Peyer's patch (tissue), 4 donors: ENCODE results near the gene KCNMA1. TPM values are rescaled to one million over a fixed set of nuclear protein-coding genes. Genes with fewer than 3 reads are reported as not detected.

Experiments
- DNase-seq, 3 donors: peaks; one replicate each; pipeline ENCODE4 v3.0.0-alpha.2; 2017 to 2019
- H3K27ac ChIP-seq, 4 donors: fragments of 200-600 bp; sonication (generic); one replicate each; pipeline ENCODE4 v1.5.1; 2016 to 2019
- H3K27me3 ChIP-seq, 2 donors: fragments of 200-600 bp; sonication (generic); one replicate each; pipeline ENCODE4 v1.5.1; 2019
- H3K36me3 ChIP-seq, 3 donors: fragments of 200-600 bp; sonication (generic); one replicate each; pipeline ENCODE4 v1.5.1; 2016 to 2019
- H3K4me1 ChIP-seq, 4 donors: fragments of 200-600 bp; sonication (generic); one replicate each; pipeline ENCODE4 v1.5.1; 2016 to 2019
- H3K4me3 ChIP-seq, 4 donors: fragments of 200-600 bp; sonication (generic); 1 replicate in 3 of 4; 2 replicates in 1 of 4; pipeline ENCODE4 v1.5.1; 2016 to 2019; ENCODE audit warnings: mild to moderate bottlenecking in 1 of 4
- H3K9me3 ChIP-seq, 4 donors: fragments of 200-600 bp; sonication (generic); one replicate each; pipeline ENCODE4 v1.5.1; 2016 to 2019; ENCODE audit warnings: mild to moderate bottlenecking in 1 of 4
- POLR2A ChIP-seq, 2 donors: fragments of 450-650 bp; IDR thresholded peaks; one replicate each; pipeline ENCODE4 v1.5.1; 2017; ENCODE audit warnings: antibody characterized with exemption in 2 of 2, mild to moderate bottlenecking in 2 of 2, moderate library complexity in 2 of 2
- total RNA-seq, 4 donors: library from RNA; depleted of rRNA; stranded (reverse); fragments of >200 nt; gene quantifications; one replicate each; pipeline ENCODE4 v1.1.0, GENCODE V29; 2016
- TF ChIP-seq, protein P1 (sequence below), 6 experiments: fragments of 450-650 bp in 4 of 6; fragments of 200-600 bp in 2 of 6; sonication (generic) in 1 of 6; IDR thresholded peaks; one replicate each; pipeline ENCODE4 v1.5.1; 2017 to 2019; ENCODE audit warnings: antibody characterized with exemption in 6 of 6, mild to moderate bottlenecking in 3 of 6, moderate library complexity in 1 of 6

KCNMA1 gene
- total RNA-seq, 4 donors from 2014 or later, result 17.8 to 29.1 (median 23.9) TPM

DNA sequence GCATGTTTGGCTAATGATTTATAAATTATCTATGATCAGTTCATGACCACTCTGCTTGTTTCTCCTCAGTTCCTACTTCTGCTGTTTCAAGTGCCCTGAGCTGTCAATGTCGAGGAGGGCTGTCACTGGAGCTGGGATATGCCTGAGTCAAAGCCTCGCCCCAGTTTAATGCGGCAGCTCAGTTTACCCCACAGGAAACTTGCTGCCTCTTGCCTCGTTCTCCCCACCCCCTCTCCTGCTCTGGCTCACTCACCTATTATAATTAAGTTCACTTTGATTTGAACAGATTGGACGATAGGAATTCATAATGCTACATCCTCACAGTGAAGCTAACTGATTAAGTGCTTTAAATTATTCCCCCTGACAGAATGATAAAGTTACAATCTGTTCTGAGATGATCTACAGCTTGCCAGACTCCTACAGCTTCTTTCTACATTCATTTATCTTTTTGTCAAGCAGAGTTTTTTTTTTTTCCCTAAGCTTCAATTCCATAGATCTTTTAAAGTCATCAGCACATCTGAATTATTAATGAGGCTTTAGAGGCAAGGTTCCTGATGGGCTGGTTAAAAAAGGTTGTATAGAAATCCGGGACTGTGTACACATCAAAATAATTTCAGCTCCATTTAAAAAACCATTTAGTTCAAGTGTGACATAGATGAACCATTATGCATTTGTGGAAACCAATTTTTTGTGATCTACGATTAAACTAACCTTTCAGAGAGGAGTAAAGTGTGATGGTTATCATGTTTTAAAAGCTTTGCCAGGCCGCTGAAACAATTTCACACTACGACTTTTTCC is 758.3 kb downstream of the KCNMA1 start:
- H3K36me3 ChIP-seq, result no peaks in the 10 kb centered on the region
- no peaks in the 10 kb centered on the region for H3K27me3 ChIP-seq
- DNase-seq, result no peak
- TF ChIP-seq, protein P1, sequence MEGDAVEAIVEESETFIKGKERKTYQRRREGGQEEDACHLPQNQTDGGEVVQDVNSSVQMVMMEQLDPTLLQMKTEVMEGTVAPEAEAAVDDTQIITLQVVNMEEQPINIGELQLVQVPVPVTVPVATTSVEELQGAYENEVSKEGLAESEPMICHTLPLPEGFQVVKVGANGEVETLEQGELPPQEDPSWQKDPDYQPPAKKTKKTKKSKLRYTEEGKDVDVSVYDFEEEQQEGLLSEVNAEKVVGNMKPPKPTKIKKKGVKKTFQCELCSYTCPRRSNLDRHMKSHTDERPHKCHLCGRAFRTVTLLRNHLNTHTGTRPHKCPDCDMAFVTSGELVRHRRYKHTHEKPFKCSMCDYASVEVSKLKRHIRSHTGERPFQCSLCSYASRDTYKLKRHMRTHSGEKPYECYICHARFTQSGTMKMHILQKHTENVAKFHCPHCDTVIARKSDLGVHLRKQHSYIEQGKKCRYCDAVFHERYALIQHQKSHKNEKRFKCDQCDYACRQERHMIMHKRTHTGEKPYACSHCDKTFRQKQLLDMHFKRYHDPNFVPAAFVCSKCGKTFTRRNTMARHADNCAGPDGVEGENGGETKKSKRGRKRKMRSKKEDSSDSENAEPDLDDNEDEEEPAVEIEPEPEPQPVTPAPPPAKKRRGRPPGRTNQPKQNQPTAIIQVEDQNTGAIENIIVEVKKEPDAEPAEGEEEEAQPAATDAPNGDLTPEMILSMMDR (IDR thresholded peaks at IDR 0.05), result no peak
- H3K27ac ChIP-seq, result no peak overlapping the region
- H3K9me3 ChIP-seq, result no peaks in the 10 kb centered on the region
- no peak overlapping the region for H3K4me3 ChIP-seq
- H3K4me1 ChIP-seq, result no peaks in the 10 kb centered on the region

DNA sequence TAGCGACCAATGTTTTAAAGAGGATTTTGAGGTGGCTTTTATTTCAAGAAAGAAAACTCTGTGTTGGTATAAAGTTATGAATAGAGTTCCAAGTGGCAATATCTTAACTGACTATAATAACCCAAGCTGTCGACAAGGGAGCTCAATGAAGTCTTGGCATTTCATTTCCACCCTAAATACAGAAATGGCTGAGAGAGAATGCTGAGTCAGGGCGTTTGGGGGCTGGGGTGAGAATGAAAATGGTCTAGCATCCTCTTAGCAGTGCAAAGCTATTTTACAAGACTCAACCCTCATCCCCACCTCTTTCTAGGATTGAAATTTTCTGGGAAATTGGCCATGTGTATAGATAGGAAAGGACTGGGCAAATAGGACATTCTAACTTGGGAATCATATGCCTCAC is 759.1 kb downstream of the KCNMA1 start:
- H3K4me3 ChIP-seq, result no peak overlapping the region
- H3K9me3 ChIP-seq, result no peaks in the 10 kb centered on the region
- no peaks in the 10 kb centered on the region for H3K27me3 ChIP-seq
- H3K36me3 ChIP-seq, result no peaks in the 10 kb centered on the region
- DNase-seq, result no peak
- TF ChIP-seq, protein P1 (IDR thresholded peaks at IDR 0.05), result no peak
- TF ChIP-seq POLR2A (IDR thresholded peaks at IDR 0.05), result no peak
- H3K27ac ChIP-seq, result no peak overlapping the region
- H3K4me1 ChIP-seq, result no peaks in the 10 kb centered on the region

DNA sequence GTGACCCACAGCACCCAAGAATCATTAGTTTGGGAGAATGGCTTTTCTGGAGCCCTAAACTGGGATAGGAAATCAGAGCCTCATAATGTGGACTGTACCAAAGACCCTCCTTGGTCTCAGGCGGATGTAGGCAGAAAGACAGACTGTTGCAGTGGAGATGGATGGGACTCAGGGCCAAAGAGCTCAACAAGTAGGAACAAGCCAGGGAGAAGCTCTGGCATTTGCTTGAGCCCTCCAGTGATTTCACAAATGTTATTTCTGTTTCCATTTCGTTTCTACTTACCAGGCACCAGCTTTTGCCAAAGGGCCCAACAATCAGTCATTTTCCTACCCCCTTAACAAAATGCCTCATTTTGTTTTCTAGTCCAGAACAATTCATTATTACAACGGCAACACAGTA is 762.7 kb downstream of the KCNMA1 start:
- DNase-seq, result no peak
- Histone ChIP-seq H3K9me3 (no peaks in the 10 kb centered on the region), H3K27ac (no peak overlapping the region), H3K36me3 (no peaks in the 10 kb centered on the region), H3K27me3 (no peaks in the 10 kb centered on the region), H3K4me3 (no peak overlapping the region), H3K4me1 (no peaks in the 10 kb centered on the region)
- TF ChIP-seq, protein P1 (IDR thresholded peaks at IDR 0.05), result no peak
- TF ChIP-seq POLR2A (IDR thresholded peaks at IDR 0.05), result no peak

DNA sequence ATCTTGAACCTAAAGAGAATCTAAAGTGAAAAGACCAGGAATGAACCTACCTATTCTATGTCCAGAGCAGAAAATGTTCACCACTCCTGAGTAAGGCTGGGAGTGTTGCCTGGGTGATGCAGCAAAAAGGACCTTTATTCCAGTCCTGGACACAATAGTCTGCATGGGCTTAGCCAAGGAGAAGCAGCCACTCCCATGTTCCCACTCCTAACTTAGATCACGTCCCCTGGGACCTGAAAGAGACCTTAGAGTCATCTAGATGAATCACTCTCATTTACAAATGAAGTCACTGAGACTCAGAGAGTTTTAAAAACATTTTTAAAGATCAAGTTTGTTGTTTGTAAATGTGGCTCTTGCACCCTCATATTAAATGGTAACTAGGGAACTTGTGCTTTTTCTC is 763.4 kb downstream of the KCNMA1 start:
- TF ChIP-seq POLR2A (IDR thresholded peaks at IDR 0.05), result no peak
- TF ChIP-seq, protein P1 (IDR thresholded peaks at IDR 0.05), result no peak
- Histone ChIP-seq H3K4me1 (no peaks in the 10 kb centered on the region), H3K4me3 (no peak overlapping the region), H3K36me3 (no peaks in the 10 kb centered on the region), H3K27me3 (no peaks in the 10 kb centered on the region), H3K27ac (no peak overlapping the region), H3K9me3 (no peaks in the 10 kb centered on the region)
- DNase-seq, result no peak

DNA sequence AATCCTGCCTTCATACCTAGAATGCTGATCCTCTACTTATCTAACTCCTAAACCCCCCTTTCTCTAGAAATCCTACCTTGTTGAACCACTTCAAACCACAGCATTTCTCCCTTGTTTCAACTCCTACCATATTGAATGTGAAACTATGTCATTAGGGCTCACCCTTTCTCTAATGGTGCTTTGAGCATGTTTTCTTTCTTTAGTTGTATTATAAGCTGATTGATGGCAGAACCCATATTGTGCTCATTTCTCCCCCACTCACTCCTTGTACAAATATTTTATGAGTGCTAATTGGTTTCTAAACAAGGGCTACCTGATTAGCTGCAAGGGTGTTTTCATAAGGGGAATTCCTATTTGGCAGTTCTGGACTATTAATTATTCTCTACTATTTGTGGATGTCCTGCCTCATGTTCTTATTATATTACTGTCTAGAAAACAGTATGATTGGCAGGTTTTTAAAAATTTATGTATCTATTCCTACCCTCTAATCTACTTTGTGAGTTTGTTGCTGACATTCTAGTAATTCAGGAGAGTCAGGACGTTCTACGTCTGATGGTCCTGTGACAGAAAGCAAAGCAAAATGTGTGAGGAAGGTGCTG is 765.8 kb downstream of the KCNMA1 start:
- H3K27me3 ChIP-seq, result no peaks in the 10 kb centered on the region
- no peak for DNase-seq
- no peaks in the 10 kb centered on the region for H3K9me3 ChIP-seq
- H3K36me3 ChIP-seq, result no peaks in the 10 kb centered on the region
- H3K4me3 ChIP-seq, result no peak overlapping the region
- TF ChIP-seq, protein P1 (IDR thresholded peaks at IDR 0.05), result no peak
- TF ChIP-seq POLR2A (IDR thresholded peaks at IDR 0.05), result no peak
- H3K4me1 ChIP-seq, result no peaks in the 10 kb centered on the region
- no peak overlapping the region for H3K27ac ChIP-seq
